Neural cell (in vitro differentiated cells): ENCODE results near the gene MCM5. TPM values are rescaled to one million over a fixed set of nuclear protein-coding genes. Genes with fewer than 3 reads are reported as not detected.

Source experiments
- H2AFZ ChIP-seq: fragments of 200-600, 300-800 bp; sonication (generic), shearing (Covaris generic); 2 replicates; pipeline ENCODE4 v1.6.0; 2014; ENCODE audit warnings: low read depth, mild to moderate bottlenecking, antibody characterized with exemption, low read length, moderate library complexity
- H3F3A ChIP-seq: fragments of 200-600 bp; shearing (Covaris generic); 2 replicates; pipeline ENCODE4 v1.6.1; 2016; ENCODE audit warnings: mild to moderate bottlenecking, moderate library complexity, mixed read lengths, antibody characterized with exemption, low read length; ENCODE audit not compliant: insufficient read depth, poor library complexity, severe bottlenecking
- H3K27ac ChIP-seq: fragments of 200-600, 300-800 bp; sonication (generic), shearing (Covaris generic); 2 replicates; pipeline ENCODE4 v1.5.1; 2014; ENCODE audit warnings: mild to moderate bottlenecking, low read length, moderate library complexity
- H3K27me3 ChIP-seq: fragments of 300-800, 200-600 bp; sonication (generic), shearing (Covaris generic); 2 replicates; pipeline ENCODE4 v1.6.0; 2014; ENCODE audit warnings: mild to moderate bottlenecking, low read depth, low read length, moderate library complexity; ENCODE audit not compliant: insufficient read depth
- H3K36me3 ChIP-seq: fragments of 300-800, 200-600 bp; sonication (generic), shearing (Covaris generic); 2 replicates; pipeline ENCODE4 v1.5.1; 2014; ENCODE audit warnings: mild to moderate bottlenecking, antibody characterized with exemption, low read length, moderate library complexity; ENCODE audit not compliant: insufficient read depth
- H3K4me2 ChIP-seq: fragments of 300-800, 200-600 bp; sonication (generic), shearing (Covaris generic); 2 replicates; pipeline ENCODE4 v1.6.0; 2014; ENCODE audit warnings: mild to moderate bottlenecking, low read length
- H3K4me3 ChIP-seq: fragments of 300-800, 200-600 bp; sonication (generic), shearing (Covaris generic); 2 replicates; pipeline ENCODE4 v1.5.1; 2014; ENCODE audit warnings: mild to moderate bottlenecking, low read length, moderate library complexity
- H3K79me2 ChIP-seq: fragments of 200-600 bp; shearing (Covaris generic); replicated peaks from 2 replicates; pipeline ENCODE4 v1.6.0; 2014; ENCODE audit warnings: mild to moderate bottlenecking, low read length, moderate library complexity; ENCODE audit not compliant: insufficient read depth
- H3K9ac ChIP-seq: fragments of 300-800, 200-600 bp; sonication (generic), shearing (Covaris generic); 2 replicates; pipeline ENCODE4 v1.6.1; 2016; ENCODE audit warnings: mild to moderate bottlenecking, low read length, mixed read lengths
- H3K9me2 ChIP-seq: fragments of 200-600 bp; shearing (Covaris generic); 2 replicates; pipeline ENCODE4 v1.6.1; 2016; ENCODE audit warnings: mild to moderate bottlenecking, low read length, mixed read lengths; ENCODE audit not compliant: insufficient read depth
- H3K9me3 ChIP-seq: fragments of 200-600, 300-800 bp; sonication (generic), shearing (Covaris generic); 2 replicates; pipeline ENCODE4 v1.6.1; 2016; ENCODE audit warnings: mild to moderate bottlenecking, mixed run types, low read length, moderate library complexity, mixed read lengths
- H4K20me1 ChIP-seq: fragments of 200-600 bp; shearing (Covaris generic); 2 replicates; pipeline ENCODE4 v1.6.1; 2016; ENCODE audit warnings: mild to moderate bottlenecking, mixed run types; ENCODE audit not compliant: insufficient read depth
- CTCF ChIP-seq: fragments of 450-650 bp; IDR thresholded peaks from 2 replicates; pipeline ENCODE4 v1.5.1; 2014; ENCODE audit warnings: antibody characterized with exemption, mild to moderate bottlenecking, moderate library complexity; ENCODE audit not compliant: poor library complexity, severe bottlenecking
- EP300 ChIP-seq: fragments of 450-650 bp; conservative IDR thresholded peaks from 2 replicates; pipeline ENCODE4 v1.6.1; 2014; ENCODE audit warnings: antibody characterized with exemption, mild to moderate bottlenecking, moderate library complexity; ENCODE audit not compliant: poor library complexity, severe bottlenecking
- EZH2 ChIP-seq: fragments of 200-600, 300-800 bp; shearing (Covaris generic), sonication (generic); IDR thresholded peaks from 2 replicates; pipeline ENCODE4 v1.6.1; 2014; ENCODE audit warnings: antibody characterized with exemption, low read length, borderline replicate concordance, mild to moderate bottlenecking; ENCODE audit not compliant: insufficient read depth, poor library complexity, severe bottlenecking
- MXI1 ChIP-seq: fragments of 450-650 bp; conservative IDR thresholded peaks from 2 replicates; pipeline ENCODE4 v1.6.1; 2014; ENCODE audit warnings: antibody characterized with exemption, mild to moderate bottlenecking; ENCODE audit not compliant: poor library complexity, severe bottlenecking
- POLR2AphosphoS5 ChIP-seq: IDR thresholded peaks from 2 replicates; pipeline ENCODE4 v1.6.1; 2012
- RAD21 ChIP-seq: fragments of 450-650 bp; conservative IDR thresholded peaks from 2 replicates; pipeline ENCODE4 v1.6.1; 2014; ENCODE audit warnings: antibody characterized with exemption, mild to moderate bottlenecking, moderate library complexity
- SMC3 ChIP-seq: fragments of 450-650 bp; conservative IDR thresholded peaks from 2 replicates; pipeline ENCODE4 v1.6.1; 2014; ENCODE audit warnings: antibody characterized with exemption, mild to moderate bottlenecking, moderate library complexity; ENCODE audit not compliant: poor library complexity
- TAF1 ChIP-seq: IDR thresholded peaks from 2 replicates; pipeline ENCODE4 v1.6.1; 2012; ENCODE audit warnings: low read depth
- polyA plus RNA-seq: library from polyadenylated mRNA; depleted of rRNA; stranded (reverse); fragments of >200 nt; gene quantifications from 2 replicates; pipeline ENCODE4 v1.2.3, GENCODE V29; 2014
- TF ChIP-seq, protein P1 (sequence below): IDR thresholded peaks from 2 replicates; pipeline ENCODE4 v1.6.1; 2012; ENCODE audit warnings: borderline replicate concordance

MCM5 gene
- polyA plus RNA-seq, 1 donor from 2014 or later: 6.9 TPM

DNA sequence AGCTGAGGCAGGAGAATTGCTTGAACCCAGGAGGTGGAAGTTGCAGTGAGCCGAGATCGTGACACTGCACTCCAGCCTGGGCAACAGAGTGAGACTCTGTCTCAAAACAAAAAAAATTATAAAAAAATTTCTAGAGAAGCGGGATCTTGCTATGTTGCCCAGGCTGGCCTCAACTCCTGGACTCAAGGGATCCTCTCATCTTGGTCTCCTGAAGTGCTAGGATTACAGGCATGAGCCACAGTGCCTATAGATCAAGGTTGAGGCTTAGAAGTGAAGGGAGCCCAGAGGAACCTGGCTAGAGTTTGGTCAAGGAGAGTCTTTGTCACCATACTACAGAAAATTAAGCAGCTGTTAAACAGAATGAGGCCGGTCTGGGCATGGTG is 1.4 kb upstream of the MCM5 start:
- H3K4me3 ChIP-seq: no peak overlapping the region

GRCh38 chr22:35399114-35399677 is 744 bp upstream of the MCM5 start:
- Histone ChIP-seq H3K9me3 (no peaks in the 10 kb centered on the region), H3K27ac (no peak overlapping the region), H3K9me2 (no peaks in the 10 kb centered on the region), H3K4me3 (peak overlapping the region; percentile 93), H3K9ac (peak overlapping the region; percentile 37), H3K4me2 (no peak overlapping the region), H4K20me1 (no peaks in the 10 kb centered on the region), H2AFZ (peak overlapping the region; percentile 93), H3F3A (no peaks in the 10 kb centered on the region), H3K79me2 (no peaks in the 10 kb centered on the region), H3K36me3 (no peaks in the 10 kb centered on the region), H3K27me3 (no peaks in the 10 kb centered on the region)
- TF ChIP-seq EZH2: no peak
- TF ChIP-seq TAF1: no peak
- TF ChIP-seq POLR2AphosphoS5: no peak
- no peak for TF ChIP-seq CTCF
- TF ChIP-seq, protein P1, sequence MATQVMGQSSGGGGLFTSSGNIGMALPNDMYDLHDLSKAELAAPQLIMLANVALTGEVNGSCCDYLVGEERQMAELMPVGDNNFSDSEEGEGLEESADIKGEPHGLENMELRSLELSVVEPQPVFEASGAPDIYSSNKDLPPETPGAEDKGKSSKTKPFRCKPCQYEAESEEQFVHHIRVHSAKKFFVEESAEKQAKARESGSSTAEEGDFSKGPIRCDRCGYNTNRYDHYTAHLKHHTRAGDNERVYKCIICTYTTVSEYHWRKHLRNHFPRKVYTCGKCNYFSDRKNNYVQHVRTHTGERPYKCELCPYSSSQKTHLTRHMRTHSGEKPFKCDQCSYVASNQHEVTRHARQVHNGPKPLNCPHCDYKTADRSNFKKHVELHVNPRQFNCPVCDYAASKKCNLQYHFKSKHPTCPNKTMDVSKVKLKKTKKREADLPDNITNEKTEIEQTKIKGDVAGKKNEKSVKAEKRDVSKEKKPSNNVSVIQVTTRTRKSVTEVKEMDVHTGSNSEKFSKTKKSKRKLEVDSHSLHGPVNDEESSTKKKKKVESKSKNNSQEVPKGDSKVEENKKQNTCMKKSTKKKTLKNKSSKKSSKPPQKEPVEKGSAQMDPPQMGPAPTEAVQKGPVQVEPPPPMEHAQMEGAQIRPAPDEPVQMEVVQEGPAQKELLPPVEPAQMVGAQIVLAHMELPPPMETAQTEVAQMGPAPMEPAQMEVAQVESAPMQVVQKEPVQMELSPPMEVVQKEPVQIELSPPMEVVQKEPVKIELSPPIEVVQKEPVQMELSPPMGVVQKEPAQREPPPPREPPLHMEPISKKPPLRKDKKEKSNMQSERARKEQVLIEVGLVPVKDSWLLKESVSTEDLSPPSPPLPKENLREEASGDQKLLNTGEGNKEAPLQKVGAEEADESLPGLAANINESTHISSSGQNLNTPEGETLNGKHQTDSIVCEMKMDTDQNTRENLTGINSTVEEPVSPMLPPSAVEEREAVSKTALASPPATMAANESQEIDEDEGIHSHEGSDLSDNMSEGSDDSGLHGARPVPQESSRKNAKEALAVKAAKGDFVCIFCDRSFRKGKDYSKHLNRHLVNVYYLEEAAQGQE: no peak
- TF ChIP-seq MXI1: no peak

More for the DNA sequence above, 1.4 kb upstream of the MCM5 start:
- no peak overlapping the region for H3K27ac ChIP-seq
- H3K36me3 ChIP-seq: no peaks in the 10 kb centered on the region
- no peak overlapping the region for H3K4me2 ChIP-seq
- no peak overlapping the region for H3K9ac ChIP-seq
- H3K9me2 ChIP-seq: no peaks in the 10 kb centered on the region
- TF ChIP-seq MXI1 (no peak), CTCF (no peak), POLR2AphosphoS5 (no peak), EP300 (no peak), EZH2 (no peak), SMC3 (no peak), TAF1 (no peak), RAD21 (no peak)
- TF ChIP-seq, protein P1: no peak
- H3K79me2 ChIP-seq: no peaks in the 10 kb centered on the region
- no peak overlapping the region for H2AFZ ChIP-seq
- H3K9me3 ChIP-seq: no peaks in the 10 kb centered on the region
- H4K20me1 ChIP-seq: no peaks in the 10 kb centered on the region
- H3F3A ChIP-seq: no peaks in the 10 kb centered on the region
- no peaks in the 10 kb centered on the region for H3K27me3 ChIP-seq
